GM12891 (cell line): ENCODE measurements around the gene GPR37L1.

Experiments
- DNase-seq: peaks from one replicate; pipeline ENCODE4 v3.0.0; 2011; ENCODE audit warnings: low spot score; ENCODE audit not compliant: insufficient read length
- FAIRE-seq: peaks from 2 replicates; lab custom pipeline; 2011; peaks lifted over from hg19 to GRCh38; lab: Jason Lieb, UNC
- PAX5 ChIP-seq: IDR thresholded peaks from 2 replicates; pipeline ENCODE4 v1.6.1; 2011; ENCODE audit warnings: low read length, moderate library complexity, mild to moderate bottlenecking; ENCODE audit not compliant: insufficient read depth, severe bottlenecking
- POLR2A ChIP-seq: IDR thresholded peaks from 2 replicates; pipeline ENCODE4 v1.6.1; 2011; ENCODE audit warnings: low read depth, low read length, control low read depth
- POLR2AphosphoS5 ChIP-seq: IDR thresholded peaks from 2 replicates; pipeline ENCODE4 v1.6.1; 2011; ENCODE audit warnings: low read depth, low read length, control low read depth
- POU2F2 ChIP-seq: IDR thresholded peaks from 2 replicates; pipeline ENCODE4 v1.6.1; 2011; ENCODE audit warnings: low read depth, mild to moderate bottlenecking, control low read depth, low read length, moderate library complexity
- SPI1 ChIP-seq: IDR thresholded peaks from 2 replicates; pipeline ENCODE4 v1.6.1; 2011; ENCODE audit warnings: low read depth, low read length, control low read depth
- TAF1 ChIP-seq: IDR thresholded peaks from 2 replicates; pipeline ENCODE4 v1.6.1; 2011; ENCODE audit warnings: low read depth, low read length, control low read depth

The GPR37L1 gene

DNA sequence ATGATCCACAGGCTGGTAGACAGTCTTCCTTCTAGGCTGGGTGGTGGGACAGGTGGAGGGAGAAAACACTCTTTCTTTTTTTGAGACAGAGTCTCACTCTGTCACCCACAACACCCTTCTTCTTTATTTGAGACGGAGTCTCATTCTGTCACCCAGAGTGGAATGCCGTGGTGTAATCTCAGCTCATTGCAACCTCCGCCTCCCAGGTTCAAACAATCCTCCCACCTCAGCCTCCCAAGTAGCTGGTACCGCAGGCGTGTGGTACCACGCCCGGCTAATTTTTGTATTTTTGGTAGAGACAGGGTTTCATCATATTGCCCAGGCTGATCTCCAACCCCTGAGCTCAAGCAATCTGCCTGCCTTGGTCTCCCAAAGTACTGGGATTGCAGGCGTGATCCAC is 2.9 kb downstream of the GPR37L1 start:
- no peak for FAIRE-seq
- TF ChIP-seq TAF1 (no peak), POLR2AphosphoS5 (no peak), POU2F2 (no peak), PAX5 (no peak), POLR2A (no peak), SPI1 (no peak)
- no peak for DNase-seq

DNA sequence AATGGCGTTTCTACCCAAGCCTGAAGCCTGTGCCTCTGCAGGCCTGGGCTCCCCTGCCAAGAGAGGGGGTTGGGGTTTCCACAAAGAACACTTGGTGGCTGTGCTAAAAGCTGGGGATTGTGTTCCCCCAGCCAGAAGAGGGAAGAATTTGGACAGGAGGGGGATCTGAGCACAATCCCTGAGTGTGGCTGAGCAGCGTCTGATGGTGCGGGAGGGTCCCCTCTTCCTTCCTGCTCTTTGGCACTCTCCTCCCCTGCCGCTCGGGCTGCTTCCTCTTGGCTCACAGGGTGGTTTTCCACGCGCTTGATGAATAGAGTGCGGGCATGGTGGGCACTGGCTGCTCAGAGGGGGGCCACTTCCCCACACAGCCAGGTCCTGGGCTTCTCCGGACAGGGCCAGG is 3.7 kb downstream of the GPR37L1 start:
- no peak for TF ChIP-seq POLR2AphosphoS5
- TF ChIP-seq PAX5, result no peak
- no peak for DNase-seq

DNA sequence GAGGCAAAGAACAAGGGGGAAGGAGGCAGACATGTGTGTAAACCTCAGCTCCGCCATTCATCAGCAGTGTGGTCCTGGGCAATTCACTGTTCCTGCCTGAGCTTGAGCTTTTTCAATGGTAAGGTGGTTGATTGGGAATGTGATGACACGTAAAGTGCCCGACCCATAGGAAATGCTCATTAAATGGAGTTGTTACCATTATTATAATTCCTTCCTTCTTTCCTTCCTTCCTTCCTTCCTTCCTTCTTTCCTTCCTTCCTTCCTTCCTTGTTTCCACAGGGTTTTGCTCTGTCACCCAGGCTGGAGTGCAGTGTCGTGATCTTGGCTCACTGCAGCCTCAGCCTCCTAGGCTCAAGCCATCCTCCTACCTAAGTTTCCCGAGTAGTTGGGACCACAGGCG is 4.3 kb downstream of the GPR37L1 start:
- DNase-seq, result no peak
- TF ChIP-seq POLR2AphosphoS5 (no peak), TAF1 (no peak), PAX5 (no peak), SPI1 (no peak), POU2F2 (no peak), POLR2A (no peak)
- no peak for FAIRE-seq

More for the DNA sequence above, 3.7 kb downstream of the GPR37L1 start:
- FAIRE-seq, result no peak

DNA sequence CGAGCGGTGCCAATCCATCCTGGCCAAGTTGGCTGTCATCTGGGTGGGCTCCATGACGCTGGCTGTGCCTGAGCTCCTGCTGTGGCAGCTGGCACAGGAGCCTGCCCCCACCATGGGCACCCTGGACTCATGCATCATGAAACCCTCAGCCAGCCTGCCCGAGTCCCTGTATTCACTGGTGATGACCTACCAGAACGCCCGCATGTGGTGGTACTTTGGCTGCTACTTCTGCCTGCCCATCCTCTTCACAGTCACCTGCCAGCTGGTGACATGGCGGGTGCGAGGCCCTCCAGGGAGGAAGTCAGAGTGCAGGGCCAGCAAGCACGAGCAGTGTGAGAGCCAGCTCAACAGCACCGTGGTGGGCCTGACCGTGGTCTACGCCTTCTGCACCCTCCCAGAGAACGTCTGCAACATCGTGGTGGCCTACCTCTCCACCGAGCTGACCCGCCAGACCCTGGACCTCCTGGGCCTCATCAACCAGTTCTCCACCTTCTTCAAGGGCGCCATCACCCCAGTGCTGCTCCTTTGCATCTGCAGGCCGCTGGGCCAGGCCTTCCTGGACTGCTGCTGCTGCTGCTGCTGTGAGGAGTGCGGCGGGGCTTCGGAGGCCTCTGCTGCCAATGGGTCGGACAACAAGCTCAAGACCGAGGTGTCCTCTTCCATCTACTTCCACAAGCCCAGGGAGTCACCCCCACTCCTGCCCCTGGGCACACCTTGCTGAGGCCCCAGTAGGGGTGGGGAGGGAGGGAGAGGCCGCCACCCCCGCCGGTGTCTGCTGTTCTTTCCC is 5.3 kb downstream of the GPR37L1 start:
- DNase-seq (no peak), FAIRE-seq (no peak)
- TF ChIP-seq TAF1, result no peak
- TF ChIP-seq POU2F2, result no peak
- TF ChIP-seq POLR2AphosphoS5, result no peak

DNA sequence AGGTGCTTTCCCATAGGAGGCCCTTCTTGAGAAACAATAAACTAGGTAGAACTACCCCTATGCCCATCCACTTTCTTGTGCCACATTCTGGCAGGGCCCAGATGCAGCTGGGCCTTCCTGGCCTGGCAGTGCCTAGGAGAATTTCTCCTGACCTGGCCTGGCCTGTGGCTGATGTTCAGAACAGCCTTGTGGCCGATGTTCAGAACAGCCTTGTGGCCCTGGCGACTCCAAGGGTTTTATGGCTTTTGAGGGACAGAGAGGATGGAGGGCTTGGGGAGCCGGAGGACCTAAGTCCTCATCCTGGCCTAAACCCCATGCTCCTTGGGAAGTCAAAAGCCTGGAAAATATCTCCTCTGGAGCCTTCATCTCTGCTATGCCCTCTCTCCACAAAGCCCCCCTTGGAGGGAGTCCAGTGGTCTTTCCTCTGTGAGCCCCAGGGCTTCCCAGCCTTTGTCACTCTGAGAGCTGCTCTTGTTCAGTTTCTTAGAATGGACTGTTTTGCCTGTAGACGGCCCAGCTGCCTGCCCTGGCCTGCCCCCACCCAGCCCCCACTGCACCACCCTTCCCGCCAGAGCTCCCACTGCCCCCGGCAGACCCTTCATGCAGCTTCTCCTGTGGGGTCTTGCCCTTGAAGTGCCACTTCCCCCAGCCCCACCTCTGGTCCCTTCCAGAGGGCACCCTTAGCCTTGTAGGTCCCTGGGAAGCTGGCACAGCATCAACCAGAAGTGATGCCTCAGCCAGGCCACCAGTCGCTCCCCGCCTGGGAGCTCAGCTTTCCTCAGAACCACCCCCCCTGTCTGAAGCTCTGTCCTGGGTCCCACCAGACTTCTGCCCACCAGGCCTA is 7.0 kb downstream of the GPR37L1 start:
- TF ChIP-seq PAX5, result no peak
- DNase-seq (no peak), FAIRE-seq (no peak)

DNA sequence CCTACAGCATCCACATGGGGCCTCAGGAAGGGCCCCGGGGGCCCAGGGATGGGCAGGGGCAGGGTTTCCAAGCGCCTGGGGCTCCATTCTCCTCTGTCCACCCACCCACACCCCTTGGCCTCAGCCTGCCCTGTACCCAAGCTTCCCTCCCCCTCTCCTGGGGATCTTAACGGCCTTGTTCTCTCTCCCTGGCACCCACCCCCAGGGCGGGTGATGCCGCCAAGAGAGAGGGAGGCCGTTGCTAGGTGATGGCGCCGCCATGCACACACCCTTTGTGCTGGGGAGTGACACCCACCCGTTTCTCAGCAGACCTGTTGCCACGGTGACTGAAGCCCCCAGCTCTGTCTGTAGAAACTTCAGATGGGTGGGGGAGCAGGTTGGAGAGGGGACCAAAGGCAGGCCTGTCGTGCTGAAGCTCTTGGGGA is 7.6 kb downstream of the GPR37L1 start:
- no peak for TF ChIP-seq SPI1
- TF ChIP-seq POLR2A, result no peak
- no peak for TF ChIP-seq TAF1
- no peak for TF ChIP-seq POU2F2
- no peak for TF ChIP-seq POLR2AphosphoS5
- TF ChIP-seq PAX5, result no peak

DNA sequence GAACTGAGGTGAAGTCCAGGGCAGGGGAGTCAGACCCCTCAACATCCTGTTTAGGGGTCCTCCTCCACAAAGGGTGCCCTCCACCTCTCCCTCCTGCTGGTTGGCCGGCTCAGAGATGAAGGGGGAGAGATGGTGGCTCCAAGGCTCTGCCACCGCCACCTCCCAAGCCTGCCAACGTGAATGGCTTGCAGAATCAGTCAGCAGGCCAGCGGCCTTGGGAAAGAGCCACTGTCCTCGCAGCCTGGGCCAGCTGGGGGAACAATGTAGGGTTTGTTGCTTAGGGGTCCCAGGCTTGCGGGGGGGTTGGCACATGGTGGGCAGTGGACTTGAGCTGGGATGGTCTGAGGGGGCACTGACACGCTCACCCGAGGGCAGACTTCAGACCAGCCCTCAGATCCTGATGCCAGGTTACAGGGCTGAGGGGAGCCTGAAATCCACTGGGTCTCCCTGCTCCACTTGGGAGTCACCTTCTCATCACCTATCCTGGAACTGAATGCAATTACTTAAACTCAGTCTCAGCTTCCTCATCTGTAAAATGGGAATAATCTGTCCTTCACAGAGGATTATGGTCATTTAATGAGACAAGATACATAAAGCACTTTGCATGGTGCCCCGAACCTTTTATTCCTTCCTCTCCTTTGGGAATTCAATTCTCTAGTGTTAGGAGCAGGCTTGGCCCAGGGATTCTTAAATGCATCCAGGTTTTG is 8.3 kb downstream of the GPR37L1 start:
- no peak for DNase-seq
- TF ChIP-seq POLR2A, result no peak
- TF ChIP-seq POLR2AphosphoS5, result no peak
- FAIRE-seq, result no peak

More for the DNA sequence above, 7.6 kb downstream of the GPR37L1 start:
- DNase-seq (no peak), FAIRE-seq (no peak)

DNA sequence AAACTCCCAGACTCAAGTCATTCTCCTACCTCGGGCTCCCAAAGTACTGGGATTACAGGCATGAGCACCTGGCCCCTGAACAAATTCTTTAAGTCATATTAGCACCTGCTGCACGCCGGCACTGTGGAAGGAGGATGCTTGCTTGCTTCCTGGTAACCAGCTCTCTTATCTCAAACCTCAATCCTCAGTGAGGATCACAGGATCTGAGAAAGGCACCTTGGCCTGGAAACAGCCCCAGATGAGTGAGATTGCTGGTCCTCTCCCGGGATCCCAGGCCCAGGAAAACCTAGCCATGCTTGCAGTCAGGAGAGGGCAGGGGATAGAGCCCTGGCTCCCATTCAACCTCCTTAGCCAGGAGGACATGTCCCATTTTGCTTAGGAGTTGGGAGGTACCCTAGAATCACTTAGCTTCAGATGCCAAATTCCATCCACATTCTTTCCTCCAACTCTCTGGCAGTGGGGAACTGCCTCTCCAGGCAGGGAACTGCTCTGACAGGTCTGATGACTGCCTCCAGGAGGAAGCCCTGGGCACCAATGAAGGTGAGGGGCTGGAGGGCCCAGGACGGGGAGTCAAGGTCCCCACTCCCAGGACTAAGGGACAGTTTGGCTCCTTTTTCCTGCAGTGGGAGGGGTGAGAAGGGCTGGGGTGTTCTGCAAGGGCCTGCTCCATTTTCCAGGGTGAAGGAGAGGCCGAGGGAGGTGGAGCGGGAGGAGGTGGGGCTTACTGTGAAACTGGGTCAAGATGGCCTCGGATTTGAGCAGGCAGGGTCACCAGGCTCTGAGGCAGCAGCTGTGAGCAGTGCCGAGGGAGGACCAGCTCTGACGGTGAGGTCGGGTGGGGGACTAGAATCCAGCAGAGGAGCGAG is 9.5 kb downstream of the GPR37L1 start:
- no peak for FAIRE-seq
- no peak for TF ChIP-seq POLR2AphosphoS5
- no peak for TF ChIP-seq POU2F2
- no peak; the same call in 1 of the 2 replicates for TF ChIP-seq POLR2A
- no peak for TF ChIP-seq TAF1
- no peak for TF ChIP-seq SPI1
- TF ChIP-seq PAX5, result no peak
- DNase-seq, result no peak

DNA sequence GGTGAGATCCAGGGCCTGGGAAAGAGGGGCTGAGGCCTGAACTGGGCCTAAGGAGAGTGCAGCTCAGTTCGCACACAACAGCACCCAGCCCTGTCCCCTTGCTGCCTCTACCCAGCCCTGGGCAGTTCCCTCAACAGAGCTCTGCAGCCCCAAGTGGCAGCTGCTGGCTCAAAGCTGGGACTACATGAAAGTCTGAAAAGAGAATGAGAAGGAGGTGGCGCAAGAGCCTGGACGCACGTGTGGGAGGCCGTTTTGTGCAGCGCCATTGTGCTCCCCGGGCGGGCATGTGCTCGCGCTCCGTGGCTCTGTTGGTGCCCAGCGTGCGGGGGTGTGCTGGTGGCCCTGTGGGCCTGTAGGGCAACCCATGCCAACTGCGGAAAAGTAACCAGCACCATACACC is 10.3 kb downstream of the GPR37L1 start:
- FAIRE-seq, result no peak
- TF ChIP-seq POLR2AphosphoS5 (no peak), PAX5 (no peak), TAF1 (no peak), POU2F2 (no peak), SPI1 (no peak), POLR2A (no peak)
- DNase-seq, result no peak
